Measurements from ENCODE around the gene ST3GAL5. TPM values are rescaled to one million over a fixed set of nuclear protein-coding genes. Genes with fewer than 3 reads are reported as not detected.
A peak's percentile ranks its signal among the peaks of the same experiment; 100 is the strongest.

The ST3GAL5 gene
- total and polyA plus RNA-seq, 2 experiments from 2014 or later: 3.2 to 7.9 TPM

DNA sequence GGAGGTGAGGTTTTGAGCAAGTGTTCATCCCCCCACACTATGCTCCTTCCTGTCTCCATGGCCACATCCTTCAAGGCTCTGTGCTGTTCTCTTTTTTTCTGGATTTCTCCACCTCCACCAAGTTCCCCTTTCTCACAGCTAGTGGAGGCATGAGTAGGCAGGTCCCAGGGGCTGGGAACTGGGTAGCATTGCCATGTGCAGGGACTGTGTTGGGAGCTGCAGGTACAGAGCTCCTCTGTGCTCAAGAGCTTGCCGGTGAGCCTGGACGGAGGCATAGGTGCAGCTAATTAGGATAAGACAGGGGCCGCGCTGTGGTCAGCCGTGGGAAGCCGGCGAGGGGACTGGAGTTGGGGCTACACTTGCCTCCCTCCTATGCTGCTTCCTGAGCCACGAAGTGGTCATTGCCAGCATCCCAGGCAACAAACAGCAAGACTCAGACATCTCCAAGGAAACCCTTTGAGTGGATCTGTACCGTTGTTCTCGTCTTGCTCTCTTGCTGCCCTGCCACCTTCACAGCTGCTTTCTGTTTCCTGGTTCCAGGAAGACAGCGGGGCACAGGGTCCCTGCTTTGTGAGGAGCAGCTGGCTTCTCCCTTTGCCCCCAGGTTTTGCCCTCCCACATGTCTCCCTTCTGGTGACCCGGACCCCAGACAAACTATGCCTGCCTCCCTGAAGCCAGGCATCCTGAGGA is 98.1 kb downstream of the ST3GAL5 start:
- H3K79me2 ChIP-seq (replicated peaks; ENCODE audit: insufficient read depth): no peaks in the 10 kb centered on the region
- no peaks in the 10 kb centered on the region for H3K36me3 Mint-ChIP-seq (ENCODE audit: low read depth)
- no peak overlapping the region for H3K4me3 ChIP-seq
- no peak overlapping the region for H3K27ac ChIP-seq (ENCODE audit: low read depth)
- H3K27ac Mint-ChIP-seq: no peak overlapping the region
- H3K4me1 ChIP-seq (ENCODE audit: insufficient read depth): no peaks in the 10 kb centered on the region
- TF ChIP-seq, protein P1, sequence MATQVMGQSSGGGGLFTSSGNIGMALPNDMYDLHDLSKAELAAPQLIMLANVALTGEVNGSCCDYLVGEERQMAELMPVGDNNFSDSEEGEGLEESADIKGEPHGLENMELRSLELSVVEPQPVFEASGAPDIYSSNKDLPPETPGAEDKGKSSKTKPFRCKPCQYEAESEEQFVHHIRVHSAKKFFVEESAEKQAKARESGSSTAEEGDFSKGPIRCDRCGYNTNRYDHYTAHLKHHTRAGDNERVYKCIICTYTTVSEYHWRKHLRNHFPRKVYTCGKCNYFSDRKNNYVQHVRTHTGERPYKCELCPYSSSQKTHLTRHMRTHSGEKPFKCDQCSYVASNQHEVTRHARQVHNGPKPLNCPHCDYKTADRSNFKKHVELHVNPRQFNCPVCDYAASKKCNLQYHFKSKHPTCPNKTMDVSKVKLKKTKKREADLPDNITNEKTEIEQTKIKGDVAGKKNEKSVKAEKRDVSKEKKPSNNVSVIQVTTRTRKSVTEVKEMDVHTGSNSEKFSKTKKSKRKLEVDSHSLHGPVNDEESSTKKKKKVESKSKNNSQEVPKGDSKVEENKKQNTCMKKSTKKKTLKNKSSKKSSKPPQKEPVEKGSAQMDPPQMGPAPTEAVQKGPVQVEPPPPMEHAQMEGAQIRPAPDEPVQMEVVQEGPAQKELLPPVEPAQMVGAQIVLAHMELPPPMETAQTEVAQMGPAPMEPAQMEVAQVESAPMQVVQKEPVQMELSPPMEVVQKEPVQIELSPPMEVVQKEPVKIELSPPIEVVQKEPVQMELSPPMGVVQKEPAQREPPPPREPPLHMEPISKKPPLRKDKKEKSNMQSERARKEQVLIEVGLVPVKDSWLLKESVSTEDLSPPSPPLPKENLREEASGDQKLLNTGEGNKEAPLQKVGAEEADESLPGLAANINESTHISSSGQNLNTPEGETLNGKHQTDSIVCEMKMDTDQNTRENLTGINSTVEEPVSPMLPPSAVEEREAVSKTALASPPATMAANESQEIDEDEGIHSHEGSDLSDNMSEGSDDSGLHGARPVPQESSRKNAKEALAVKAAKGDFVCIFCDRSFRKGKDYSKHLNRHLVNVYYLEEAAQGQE (IDR thresholded peaks at IDR 0.05; ENCODE audit: unreplicated experiment): no peak
- TF ChIP-seq, protein P2, sequence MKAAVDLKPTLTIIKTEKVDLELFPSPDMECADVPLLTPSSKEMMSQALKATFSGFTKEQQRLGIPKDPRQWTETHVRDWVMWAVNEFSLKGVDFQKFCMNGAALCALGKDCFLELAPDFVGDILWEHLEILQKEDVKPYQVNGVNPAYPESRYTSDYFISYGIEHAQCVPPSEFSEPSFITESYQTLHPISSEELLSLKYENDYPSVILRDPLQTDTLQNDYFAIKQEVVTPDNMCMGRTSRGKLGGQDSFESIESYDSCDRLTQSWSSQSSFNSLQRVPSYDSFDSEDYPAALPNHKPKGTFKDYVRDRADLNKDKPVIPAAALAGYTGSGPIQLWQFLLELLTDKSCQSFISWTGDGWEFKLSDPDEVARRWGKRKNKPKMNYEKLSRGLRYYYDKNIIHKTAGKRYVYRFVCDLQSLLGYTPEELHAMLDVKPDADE (IDR thresholded peaks at IDR 0.05): no peak
- TF ChIP-seq EZH2 (IDR thresholded peaks at IDR 0.05; ENCODE audit: low read depth, unreplicated experiment): no peak
- TF ChIP-seq CREB1 (CRISPR knock-in tag; IDR thresholded peaks at IDR 0.05; ENCODE audit: low read depth): no peak
- TF ChIP-seq ZNF114 (CRISPR knock-in tag; IDR thresholded peaks at IDR 0.05): no peak
- TF ChIP-seq NANOG (IDR thresholded peaks at IDR 0.05; ENCODE audit: borderline replicate concordance): no peak
- TF ChIP-seq JUNB (IDR thresholded peaks at IDR 0.05; ENCODE audit: unreplicated experiment): no peak
- no peak for TF ChIP-seq POLR2AphosphoS5 (IDR thresholded peaks at IDR 0.05; ENCODE audit: low read depth)
- TF ChIP-seq, protein P3, sequence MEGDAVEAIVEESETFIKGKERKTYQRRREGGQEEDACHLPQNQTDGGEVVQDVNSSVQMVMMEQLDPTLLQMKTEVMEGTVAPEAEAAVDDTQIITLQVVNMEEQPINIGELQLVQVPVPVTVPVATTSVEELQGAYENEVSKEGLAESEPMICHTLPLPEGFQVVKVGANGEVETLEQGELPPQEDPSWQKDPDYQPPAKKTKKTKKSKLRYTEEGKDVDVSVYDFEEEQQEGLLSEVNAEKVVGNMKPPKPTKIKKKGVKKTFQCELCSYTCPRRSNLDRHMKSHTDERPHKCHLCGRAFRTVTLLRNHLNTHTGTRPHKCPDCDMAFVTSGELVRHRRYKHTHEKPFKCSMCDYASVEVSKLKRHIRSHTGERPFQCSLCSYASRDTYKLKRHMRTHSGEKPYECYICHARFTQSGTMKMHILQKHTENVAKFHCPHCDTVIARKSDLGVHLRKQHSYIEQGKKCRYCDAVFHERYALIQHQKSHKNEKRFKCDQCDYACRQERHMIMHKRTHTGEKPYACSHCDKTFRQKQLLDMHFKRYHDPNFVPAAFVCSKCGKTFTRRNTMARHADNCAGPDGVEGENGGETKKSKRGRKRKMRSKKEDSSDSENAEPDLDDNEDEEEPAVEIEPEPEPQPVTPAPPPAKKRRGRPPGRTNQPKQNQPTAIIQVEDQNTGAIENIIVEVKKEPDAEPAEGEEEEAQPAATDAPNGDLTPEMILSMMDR (conservative IDR thresholded peaks at IDR 0.05; ENCODE audit: low read depth in 2 of 2): no peak
- TF ChIP-seq EZH2phosphoT487 (IDR thresholded peaks at IDR 0.05; ENCODE audit: unreplicated experiment): no peak
- TF ChIP-seq, protein P4, sequence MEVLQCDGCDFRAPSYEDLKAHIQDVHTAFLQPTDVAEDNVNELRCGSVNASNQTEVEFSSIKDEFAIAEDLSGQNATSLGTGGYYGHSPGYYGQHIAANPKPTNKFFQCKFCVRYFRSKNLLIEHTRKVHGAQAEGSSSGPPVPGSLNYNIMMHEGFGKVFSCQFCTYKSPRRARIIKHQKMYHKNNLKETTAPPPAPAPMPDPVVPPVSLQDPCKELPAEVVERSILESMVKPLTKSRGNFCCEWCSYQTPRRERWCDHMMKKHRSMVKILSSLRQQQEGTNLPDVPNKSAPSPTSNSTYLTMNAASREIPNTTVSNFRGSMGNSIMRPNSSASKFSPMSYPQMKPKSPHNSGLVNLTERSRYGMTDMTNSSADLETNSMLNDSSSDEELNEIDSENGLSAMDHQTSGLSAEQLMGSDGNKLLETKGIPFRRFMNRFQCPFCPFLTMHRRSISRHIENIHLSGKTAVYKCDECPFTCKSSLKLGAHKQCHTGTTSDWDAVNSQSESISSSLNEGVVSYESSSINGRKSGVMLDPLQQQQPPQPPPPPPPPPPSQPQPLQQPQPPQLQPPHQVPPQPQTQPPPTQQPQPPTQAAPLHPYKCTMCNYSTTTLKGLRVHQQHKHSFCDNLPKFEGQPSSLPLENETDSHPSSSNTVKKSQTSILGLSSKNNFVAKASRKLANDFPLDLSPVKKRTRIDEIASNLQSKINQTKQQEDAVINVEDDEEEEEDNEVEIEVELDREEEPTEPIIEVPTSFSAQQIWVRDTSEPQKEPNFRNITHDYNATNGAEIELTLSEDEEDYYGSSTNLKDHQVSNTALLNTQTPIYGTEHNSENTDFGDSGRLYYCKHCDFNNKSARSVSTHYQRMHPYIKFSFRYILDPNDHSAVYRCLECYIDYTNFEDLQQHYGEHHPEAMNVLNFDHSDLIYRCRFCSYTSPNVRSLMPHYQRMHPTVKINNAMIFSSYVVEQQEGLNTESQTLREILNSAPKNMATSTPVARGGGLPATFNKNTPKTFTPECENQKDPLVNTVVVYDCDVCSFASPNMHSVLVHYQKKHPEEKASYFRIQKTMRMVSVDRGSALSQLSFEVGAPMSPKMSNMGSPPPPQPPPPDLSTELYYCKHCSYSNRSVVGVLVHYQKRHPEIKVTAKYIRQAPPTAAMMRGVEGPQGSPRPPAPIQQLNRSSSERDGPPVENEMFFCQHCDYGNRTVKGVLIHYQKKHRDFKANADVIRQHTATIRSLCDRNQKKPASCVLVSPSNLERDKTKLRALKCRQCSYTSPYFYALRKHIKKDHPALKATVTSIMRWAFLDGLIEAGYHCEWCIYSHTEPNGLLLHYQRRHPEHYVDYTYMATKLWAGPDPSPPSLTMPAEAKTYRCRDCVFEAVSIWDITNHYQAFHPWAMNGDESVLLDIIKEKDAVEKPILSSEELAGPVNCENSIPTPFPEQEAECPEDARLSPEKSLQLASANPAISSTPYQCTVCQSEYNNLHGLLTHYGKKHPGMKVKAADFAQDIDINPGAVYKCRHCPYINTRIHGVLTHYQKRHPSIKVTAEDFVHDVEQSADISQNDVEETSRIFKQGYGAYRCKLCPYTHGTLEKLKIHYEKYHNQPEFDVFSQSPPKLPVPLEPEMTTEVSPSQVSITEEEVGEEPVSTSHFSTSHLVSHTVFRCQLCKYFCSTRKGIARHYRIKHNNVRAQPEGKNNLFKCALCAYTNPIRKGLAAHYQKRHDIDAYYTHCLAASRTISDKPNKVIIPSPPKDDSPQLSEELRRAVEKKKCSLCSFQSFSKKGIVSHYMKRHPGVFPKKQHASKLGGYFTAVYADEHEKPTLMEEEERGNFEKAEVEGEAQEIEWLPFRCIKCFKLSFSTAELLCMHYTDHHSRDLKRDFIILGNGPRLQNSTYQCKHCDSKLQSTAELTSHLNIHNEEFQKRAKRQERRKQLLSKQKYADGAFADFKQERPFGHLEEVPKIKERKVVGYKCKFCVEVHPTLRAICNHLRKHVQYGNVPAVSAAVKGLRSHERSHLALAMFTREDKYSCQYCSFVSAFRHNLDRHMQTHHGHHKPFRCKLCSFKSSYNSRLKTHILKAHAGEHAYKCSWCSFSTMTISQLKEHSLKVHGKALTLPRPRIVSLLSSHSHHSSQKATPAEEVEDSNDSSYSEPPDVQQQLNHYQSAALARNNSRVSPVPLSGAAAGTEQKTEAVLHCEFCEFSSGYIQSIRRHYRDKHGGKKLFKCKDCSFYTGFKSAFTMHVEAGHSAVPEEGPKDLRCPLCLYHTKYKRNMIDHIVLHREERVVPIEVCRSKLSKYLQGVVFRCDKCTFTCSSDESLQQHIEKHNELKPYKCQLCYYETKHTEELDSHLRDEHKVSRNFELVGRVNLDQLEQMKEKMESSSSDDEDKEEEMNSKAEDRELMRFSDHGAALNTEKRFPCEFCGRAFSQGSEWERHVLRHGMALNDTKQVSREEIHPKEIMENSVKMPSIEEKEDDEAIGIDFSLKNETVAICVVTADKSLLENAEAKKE (CRISPR knock-in tag; IDR thresholded peaks at IDR 0.05): no peak
- no peak for TF ChIP-seq ZNF331 (CRISPR knock-in tag; IDR thresholded peaks at IDR 0.05; ENCODE audit: low read depth)
- no peak for TF ChIP-seq STAT1 (IDR thresholded peaks at IDR 0.05; ENCODE audit: unreplicated experiment)
- no peaks in the 10 kb centered on the region for H3K9me2 ChIP-seq (ENCODE audit: insufficient read depth)
- 0 out of 2 replicates have a peak overlapping the region, but pooled peaks have one; percentile 7 for H2AFZ ChIP-seq
- no peak for DNase-seq (ENCODE audit: low spot score)
- H3K36me3 ChIP-seq (ENCODE audit: insufficient read depth): no peaks in the 10 kb centered on the region
- no peaks in the 10 kb centered on the region for H3K27me3 ChIP-seq (ENCODE audit: insufficient read depth)
- peaks cover 11% of the 10 kb centered on the region for H3K27me3 Mint-ChIP-seq (ENCODE audit: insufficient read depth, low read depth, poor library complexity)
- no peak overlapping the region for H3K4me3 Mint-ChIP-seq
- no peaks in the 10 kb centered on the region for H3K4me1 Mint-ChIP-seq
- peak; percentile 53 for ATAC-seq
- H3K4me2 ChIP-seq: no peak overlapping the region
- no peaks in the 10 kb centered on the region for H3K9me3 Mint-ChIP-seq
- H4K20me1 ChIP-seq (replicated peaks; ENCODE audit: insufficient read depth): no peaks in the 10 kb centered on the region
- H3F3A ChIP-seq (replicated peaks; ENCODE audit: low read depth): no peaks in the 10 kb centered on the region

Data from GM23338 (cell line).